ENCODE measurements around the gene CFAP92. TPM values are rescaled to one million over a fixed set of nuclear protein-coding genes. Genes with fewer than 3 reads are reported as not detected.

CFAP92 gene
- total RNA-seq, 1 donor from 2014 or later: not detected

DNA sequence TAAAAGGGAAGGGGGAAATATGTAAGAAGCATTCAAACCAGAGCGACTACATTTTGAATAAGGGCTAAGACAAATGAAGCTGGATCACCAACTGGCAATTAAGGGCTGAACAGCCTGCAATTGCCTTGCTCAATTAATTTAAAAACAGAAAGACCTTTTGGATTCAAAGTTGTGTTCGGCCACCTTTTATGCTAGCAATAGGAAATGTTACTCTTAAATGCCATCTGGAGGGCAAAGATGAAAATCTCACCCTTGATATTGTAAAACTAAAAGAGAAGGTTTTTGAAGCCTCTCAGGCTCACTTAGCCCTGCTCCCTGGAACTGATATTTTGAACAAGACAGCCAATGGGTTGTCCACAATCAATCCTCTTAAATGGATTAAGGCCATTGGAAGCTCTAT lies 70.3 kb downstream of the CFAP92 start:
- Mint-ChIP-seq H3K9me3 (ENCODE audit: low read depth) (peaks cover 78% of the 10 kb centered on the region), H3K27ac (ENCODE audit: unreplicated experiment) (no peak overlapping the region), H3K4me1 (ENCODE audit: low read depth) (no peaks in the 10 kb centered on the region), H3K4me3 (ENCODE audit: unreplicated experiment) (no peak overlapping the region), H3K27me3 (ENCODE audit: low read depth) (no peaks in the 10 kb centered on the region), H3K36me3 (ENCODE audit: low read depth) (peaks cover 25% of the 10 kb centered on the region)
- TF ChIP-seq, protein P1, sequence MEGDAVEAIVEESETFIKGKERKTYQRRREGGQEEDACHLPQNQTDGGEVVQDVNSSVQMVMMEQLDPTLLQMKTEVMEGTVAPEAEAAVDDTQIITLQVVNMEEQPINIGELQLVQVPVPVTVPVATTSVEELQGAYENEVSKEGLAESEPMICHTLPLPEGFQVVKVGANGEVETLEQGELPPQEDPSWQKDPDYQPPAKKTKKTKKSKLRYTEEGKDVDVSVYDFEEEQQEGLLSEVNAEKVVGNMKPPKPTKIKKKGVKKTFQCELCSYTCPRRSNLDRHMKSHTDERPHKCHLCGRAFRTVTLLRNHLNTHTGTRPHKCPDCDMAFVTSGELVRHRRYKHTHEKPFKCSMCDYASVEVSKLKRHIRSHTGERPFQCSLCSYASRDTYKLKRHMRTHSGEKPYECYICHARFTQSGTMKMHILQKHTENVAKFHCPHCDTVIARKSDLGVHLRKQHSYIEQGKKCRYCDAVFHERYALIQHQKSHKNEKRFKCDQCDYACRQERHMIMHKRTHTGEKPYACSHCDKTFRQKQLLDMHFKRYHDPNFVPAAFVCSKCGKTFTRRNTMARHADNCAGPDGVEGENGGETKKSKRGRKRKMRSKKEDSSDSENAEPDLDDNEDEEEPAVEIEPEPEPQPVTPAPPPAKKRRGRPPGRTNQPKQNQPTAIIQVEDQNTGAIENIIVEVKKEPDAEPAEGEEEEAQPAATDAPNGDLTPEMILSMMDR (IDR thresholded peaks at IDR 0.05): peak; percentile 11
- no peak for DNase-seq (ENCODE audit: low spot score)

DNA sequence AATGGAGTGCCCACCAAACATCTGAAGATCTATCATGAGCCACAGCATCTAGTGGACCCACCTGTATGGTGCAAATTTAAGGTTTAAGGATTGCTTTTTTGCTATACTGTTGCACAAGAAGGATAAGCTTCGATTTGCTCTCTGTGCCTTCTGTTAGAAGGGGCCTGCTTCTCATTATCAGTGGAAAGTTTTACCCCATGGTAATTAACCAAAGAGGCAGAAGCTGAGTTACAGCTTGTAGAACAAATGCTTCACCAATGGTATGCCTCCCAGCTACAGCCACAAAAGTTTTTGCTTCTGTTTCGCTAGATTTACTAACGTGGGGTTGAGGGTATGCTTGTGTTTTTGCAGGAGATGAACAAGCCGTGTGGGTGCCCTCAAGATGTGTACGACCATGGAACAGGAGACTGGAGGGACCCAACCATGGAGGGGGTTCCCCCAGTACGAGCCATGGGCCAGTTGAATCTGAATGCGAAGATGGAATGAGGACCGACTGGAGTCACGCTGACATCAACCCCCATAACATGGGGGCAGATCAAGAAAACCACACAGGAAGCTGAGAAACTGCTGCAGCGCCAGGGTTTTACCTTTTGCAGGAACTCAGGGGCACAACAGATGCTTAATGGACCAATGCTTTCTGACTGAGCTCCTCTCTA lies 70.9 kb downstream of the CFAP92 start:
- H3K4me3 Mint-ChIP-seq (ENCODE audit: unreplicated experiment): no peak overlapping the region
- H3K4me1 Mint-ChIP-seq (ENCODE audit: low read depth): no peaks in the 10 kb centered on the region
- H3K27ac Mint-ChIP-seq (ENCODE audit: unreplicated experiment): no peak overlapping the region
- H3K27me3 Mint-ChIP-seq (ENCODE audit: low read depth): no peaks in the 10 kb centered on the region
- peaks cover 29% of the 10 kb centered on the region for H3K36me3 Mint-ChIP-seq (ENCODE audit: low read depth)
- DNase-seq (ENCODE audit: low spot score): no peak
- peaks cover 77% of the 10 kb centered on the region for H3K9me3 Mint-ChIP-seq (ENCODE audit: low read depth)
- TF ChIP-seq, protein P1 (IDR thresholded peaks at IDR 0.05): no peak

DNA sequence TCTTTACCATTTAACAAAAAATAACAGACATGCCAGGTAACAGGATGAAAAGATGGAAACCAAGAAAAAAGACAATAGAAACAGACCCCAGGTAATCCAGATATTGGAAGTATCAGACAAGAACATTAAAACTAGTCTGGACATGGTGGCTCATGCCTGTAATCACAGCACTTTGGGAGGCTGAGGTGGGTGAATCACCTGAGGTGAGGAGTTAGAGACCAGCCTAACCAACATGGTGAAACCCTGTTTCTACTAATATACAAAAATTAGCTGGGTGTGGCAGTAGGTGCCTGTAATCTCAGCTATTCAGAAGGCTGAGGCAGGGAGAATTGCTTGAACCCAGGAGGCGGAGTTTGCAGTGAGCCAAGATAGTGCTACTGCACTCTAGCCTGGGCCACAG lies 73.9 kb downstream of the CFAP92 start:
- Mint-ChIP-seq H3K27me3 (ENCODE audit: low read depth) (no peaks in the 10 kb centered on the region), H3K27ac (ENCODE audit: unreplicated experiment) (no peak overlapping the region), H3K4me1 (ENCODE audit: low read depth) (no peaks in the 10 kb centered on the region), H3K4me3 (ENCODE audit: unreplicated experiment) (no peak overlapping the region), H3K36me3 (ENCODE audit: low read depth) (peaks cover 46% of the 10 kb centered on the region), H3K9me3 (ENCODE audit: low read depth) (peaks cover 58% of the 10 kb centered on the region)
- DNase-seq (ENCODE audit: low spot score): no peak
- TF ChIP-seq, protein P1 (IDR thresholded peaks at IDR 0.05): no peak

DNA sequence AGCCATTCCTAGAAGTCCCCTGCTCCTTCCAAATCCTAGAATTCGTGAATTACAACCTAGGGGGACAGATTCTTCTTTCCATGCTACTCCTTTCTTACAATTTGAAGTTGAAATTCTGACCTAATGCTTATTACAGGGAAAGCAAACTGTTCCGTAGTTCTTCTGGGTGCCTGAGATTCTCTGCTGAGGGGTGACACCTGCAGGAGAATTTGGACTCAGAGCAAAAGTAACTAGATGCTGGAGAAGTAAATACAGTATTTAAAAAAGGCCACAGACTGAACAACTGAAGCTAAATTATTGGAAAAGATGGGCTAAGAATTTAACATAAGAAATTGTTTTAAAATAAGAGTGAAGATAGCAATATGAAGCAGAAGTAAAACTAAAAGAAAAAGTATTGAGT lies 76.6 kb downstream of the CFAP92 start:
- no peak for DNase-seq (ENCODE audit: low spot score)
- H3K27me3 Mint-ChIP-seq (ENCODE audit: low read depth): no peaks in the 10 kb centered on the region
- no peaks in the 10 kb centered on the region for H3K4me1 Mint-ChIP-seq (ENCODE audit: low read depth)
- no peak overlapping the region for H3K27ac Mint-ChIP-seq (ENCODE audit: unreplicated experiment)
- H3K36me3 Mint-ChIP-seq (ENCODE audit: low read depth): peaks cover 62% of the 10 kb centered on the region
- no peak overlapping the region for H3K4me3 Mint-ChIP-seq (ENCODE audit: unreplicated experiment)
- H3K9me3 Mint-ChIP-seq (ENCODE audit: low read depth): peaks cover 33% of the 10 kb centered on the region
- TF ChIP-seq, protein P1 (IDR thresholded peaks at IDR 0.05): peak; percentile 28

- Mint-ChIP-seq H3K4me3 (ENCODE audit: unreplicated experiment) (no peak overlapping the region), H3K36me3 (ENCODE audit: low read depth) (peaks cover 63% of the 10 kb centered on the region), H3K27me3 (ENCODE audit: low read depth) (no peaks in the 10 kb centered on the region), H3K9me3 (ENCODE audit: low read depth) (peaks cover 16% of the 10 kb centered on the region), H3K4me1 (ENCODE audit: low read depth) (no peaks in the 10 kb centered on the region), H3K27ac (ENCODE audit: unreplicated experiment) (no peak overlapping the region)
- DNase-seq (ENCODE audit: low spot score): no peak
- TF ChIP-seq, protein P1 (IDR thresholded peaks at IDR 0.05): no peak
Observed at GRCh38 chr3:128914966-128915645, 78.8 kb downstream of the CFAP92 start.

Data from chondrocyte (in vitro differentiated cells).